ENCODE results near the gene RAB11FIP4. TPM values are rescaled to one million over a fixed set of nuclear protein-coding genes. Genes with fewer than 3 reads are reported as not detected.

Gene RAB11FIP4
- total RNA-seq, 2 donors from 2014 or later, result 0.68 to 3.7 TPM

DNA sequence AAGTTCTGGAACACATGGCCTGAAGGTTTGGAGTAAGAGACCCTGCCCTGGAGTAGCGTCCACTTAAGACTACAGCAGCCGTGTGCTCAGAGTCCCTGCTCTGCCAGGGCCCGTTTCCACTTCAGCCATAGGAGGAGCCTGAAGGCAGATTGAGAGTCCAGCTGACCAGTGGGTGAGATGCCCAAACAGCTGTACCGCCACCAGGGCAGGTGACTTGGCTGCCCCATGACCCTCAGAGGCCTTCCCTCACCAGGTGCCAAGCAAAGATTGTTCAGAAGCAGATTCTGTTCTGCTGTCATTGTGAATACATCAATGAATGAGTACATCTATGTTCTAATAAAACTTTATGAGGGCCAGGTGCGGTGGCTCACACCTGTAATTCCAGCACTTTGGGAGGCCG lies 178.8 kb downstream of the RAB11FIP4 start:
- Histone ChIP-seq H3K27me3 (replicated peaks; ENCODE audit: insufficient read depth) (no peaks in the 10 kb centered on the region), H3K27ac (peak overlapping the region; percentile 86 to 88), H3K36me3 (no peaks in the 10 kb centered on the region), H3K4me3 (no peak overlapping the region), H3K9me3 (no peaks in the 10 kb centered on the region), H3K4me1 (ENCODE audit: control insufficient read depth in 1 of 2, low read depth in 2 of 2) (peaks cover 41 to 90% of the 10 kb centered on the region in 2 donors)
- no peak for DNase-seq (ENCODE audit: low spot score)
- no peak for ATAC-seq (ENCODE audit: insufficient number of reproducible peaks, low FRiP score, low read depth)
- TF ChIP-seq, protein P1, sequence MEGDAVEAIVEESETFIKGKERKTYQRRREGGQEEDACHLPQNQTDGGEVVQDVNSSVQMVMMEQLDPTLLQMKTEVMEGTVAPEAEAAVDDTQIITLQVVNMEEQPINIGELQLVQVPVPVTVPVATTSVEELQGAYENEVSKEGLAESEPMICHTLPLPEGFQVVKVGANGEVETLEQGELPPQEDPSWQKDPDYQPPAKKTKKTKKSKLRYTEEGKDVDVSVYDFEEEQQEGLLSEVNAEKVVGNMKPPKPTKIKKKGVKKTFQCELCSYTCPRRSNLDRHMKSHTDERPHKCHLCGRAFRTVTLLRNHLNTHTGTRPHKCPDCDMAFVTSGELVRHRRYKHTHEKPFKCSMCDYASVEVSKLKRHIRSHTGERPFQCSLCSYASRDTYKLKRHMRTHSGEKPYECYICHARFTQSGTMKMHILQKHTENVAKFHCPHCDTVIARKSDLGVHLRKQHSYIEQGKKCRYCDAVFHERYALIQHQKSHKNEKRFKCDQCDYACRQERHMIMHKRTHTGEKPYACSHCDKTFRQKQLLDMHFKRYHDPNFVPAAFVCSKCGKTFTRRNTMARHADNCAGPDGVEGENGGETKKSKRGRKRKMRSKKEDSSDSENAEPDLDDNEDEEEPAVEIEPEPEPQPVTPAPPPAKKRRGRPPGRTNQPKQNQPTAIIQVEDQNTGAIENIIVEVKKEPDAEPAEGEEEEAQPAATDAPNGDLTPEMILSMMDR (IDR thresholded peaks at IDR 0.05), result no peak

DNA sequence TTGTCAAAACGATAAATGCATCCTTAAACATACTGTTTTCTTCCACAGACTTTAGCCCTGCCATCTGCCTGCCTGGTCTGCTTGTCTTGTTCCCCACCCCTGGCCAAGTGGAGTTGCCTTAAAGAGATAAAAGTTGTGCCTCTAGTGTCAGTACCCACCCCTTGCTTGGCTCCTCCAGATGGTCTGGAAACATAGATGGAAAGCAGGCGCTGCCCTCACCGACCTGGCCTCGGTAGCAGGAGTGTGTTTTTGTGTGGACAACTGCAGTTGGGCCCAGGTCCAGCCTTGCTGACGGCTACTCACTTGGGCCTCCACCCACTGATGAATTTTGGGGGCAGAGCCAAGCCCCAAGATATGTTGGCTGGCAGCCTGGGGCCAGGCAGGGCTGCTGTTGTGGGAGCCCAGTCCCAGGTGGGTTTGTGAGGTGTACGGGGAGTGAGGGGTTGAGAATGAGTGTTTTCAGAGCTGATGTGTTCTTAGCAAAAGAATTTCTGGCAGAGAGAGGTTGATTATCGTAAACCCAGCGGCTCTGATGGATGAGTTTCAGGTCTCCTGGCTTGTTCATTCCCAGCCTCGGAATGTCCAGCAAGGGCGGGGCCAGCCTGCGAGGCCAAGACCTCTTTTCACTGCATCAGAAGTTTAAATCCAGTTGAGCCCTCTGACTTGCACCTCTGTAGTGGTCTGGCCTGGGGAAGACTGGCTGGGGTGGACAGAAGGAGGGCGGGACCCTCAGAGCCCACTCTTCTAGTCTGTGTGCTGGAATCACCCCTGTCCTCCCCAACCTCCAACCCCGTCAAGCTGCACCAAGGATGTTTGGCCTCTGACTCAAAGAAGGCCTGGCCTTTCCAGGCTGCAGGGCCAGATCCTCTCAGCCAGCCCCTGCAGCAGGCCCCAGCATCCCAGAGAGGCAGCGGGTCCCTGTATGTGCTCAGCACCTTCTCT lies 179.7 kb downstream of the RAB11FIP4 start:
- Histone ChIP-seq H3K36me3 (no peaks in the 10 kb centered on the region), H3K27me3 (replicated peaks; ENCODE audit: insufficient read depth) (no peaks in the 10 kb centered on the region), H3K4me1 (ENCODE audit: control insufficient read depth in 1 of 2, low read depth in 2 of 2) (peaks cover 37 to 80% of the 10 kb centered on the region in 2 donors), H3K4me3 (peak overlapping the region; percentile 30), H3K27ac (peak overlapping the region; percentile 86 to 88), H3K9me3 (no peaks in the 10 kb centered on the region)
- TF ChIP-seq, protein P1 (IDR thresholded peaks at IDR 0.05), result no peak
- ATAC-seq (ENCODE audit: insufficient number of reproducible peaks, low FRiP score, low read depth), result peak; percentile 41
- DNase-seq (ENCODE audit: low spot score), result peak; percentile 81

DNA sequence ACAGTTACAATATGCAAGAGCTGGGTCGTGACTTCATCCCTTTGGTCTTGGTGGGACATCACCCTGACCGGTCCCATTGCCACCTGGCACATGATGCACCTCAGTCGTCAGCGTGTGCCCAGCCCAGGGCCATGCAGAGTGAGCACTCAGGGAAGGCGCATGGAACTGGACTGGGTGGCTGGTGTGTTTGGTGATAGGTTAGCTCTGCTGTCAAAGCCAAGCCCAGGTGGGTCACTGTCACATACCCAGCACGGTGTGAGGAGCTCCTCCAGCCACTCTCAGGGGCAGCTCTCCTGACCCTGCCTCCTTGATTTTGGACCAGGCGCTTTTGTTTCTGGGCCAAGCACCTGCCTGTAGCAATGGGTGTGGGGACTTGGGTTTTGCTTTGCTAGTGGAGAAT lies 180.9 kb downstream of the RAB11FIP4 start:
- Histone ChIP-seq H3K27me3 (replicated peaks; ENCODE audit: insufficient read depth) (no peaks in the 10 kb centered on the region), H3K36me3 (no peaks in the 10 kb centered on the region), H3K9me3 (no peaks in the 10 kb centered on the region), H3K27ac (peak overlapping the region; percentile 86 to 88), H3K4me3 (no peak overlapping the region), H3K4me1 (ENCODE audit: control insufficient read depth in 1 of 2, low read depth in 2 of 2) (peaks cover 31 to 69% of the 10 kb centered on the region in 2 donors)
- DNase-seq (ENCODE audit: low spot score) (no peak), ATAC-seq (ENCODE audit: insufficient number of reproducible peaks, low FRiP score, low read depth) (no peak)
- TF ChIP-seq, protein P1 (IDR thresholded peaks at IDR 0.05), result no peak

DNA sequence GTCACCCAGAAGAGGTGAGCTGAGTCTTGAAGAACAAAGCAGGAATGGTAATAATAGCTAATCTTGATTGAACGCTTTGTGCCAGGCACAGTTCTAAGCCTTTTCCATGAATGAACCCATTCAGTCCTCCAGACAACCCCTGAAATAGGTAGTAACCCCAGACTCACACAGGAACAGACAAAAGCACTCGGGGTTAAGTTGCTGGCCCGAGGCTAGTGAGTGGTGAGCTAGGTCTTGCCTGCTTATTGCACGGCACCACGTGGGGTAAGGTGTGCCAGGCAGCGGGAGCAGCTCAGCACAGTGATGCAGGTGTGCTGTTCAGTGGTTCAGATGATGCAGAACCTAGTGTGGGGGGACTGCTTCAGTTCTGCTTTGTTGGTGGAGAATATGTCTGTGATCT lies 181.6 kb downstream of the RAB11FIP4 start:
- Histone ChIP-seq H3K4me3 (no peak overlapping the region), H3K4me1 (ENCODE audit: control insufficient read depth in 1 of 2, low read depth in 2 of 2) (peaks cover 30 to 62% of the 10 kb centered on the region in 2 donors), H3K27me3 (replicated peaks; ENCODE audit: insufficient read depth) (no peaks in the 10 kb centered on the region), H3K36me3 (no peaks in the 10 kb centered on the region), H3K27ac (peak overlapping the region; percentile 86 to 88), H3K9me3 (no peaks in the 10 kb centered on the region)
- DNase-seq (ENCODE audit: low spot score) (no peak), ATAC-seq (ENCODE audit: insufficient number of reproducible peaks, low FRiP score, low read depth) (no peak)
- TF ChIP-seq, protein P1 (IDR thresholded peaks at IDR 0.05), result no peak

DNA sequence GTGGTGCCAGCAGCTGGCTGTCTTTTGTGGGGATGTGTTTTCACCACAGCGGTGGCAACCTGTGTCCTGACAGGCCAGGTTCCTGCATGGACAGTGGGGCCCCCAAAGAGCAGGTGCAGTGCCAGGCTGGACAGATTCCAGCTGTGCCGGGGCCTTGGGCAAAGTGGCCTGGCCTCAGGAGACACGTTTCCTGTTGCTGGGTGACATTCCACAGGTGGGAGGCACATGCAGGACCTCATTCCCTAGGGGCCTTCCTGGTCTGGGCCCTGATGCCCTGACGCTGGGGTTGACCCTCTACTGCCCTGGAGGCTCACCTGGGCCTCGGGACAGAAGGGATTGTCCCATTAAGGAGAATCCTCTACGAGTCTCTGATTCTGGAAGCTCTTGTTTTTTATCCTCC lies 182.4 kb downstream of the RAB11FIP4 start:
- TF ChIP-seq, protein P1 (IDR thresholded peaks at IDR 0.05), result no peak
- ATAC-seq (ENCODE audit: insufficient number of reproducible peaks, low FRiP score, low read depth) (no peak), DNase-seq (ENCODE audit: low spot score) (no peak)
- Histone ChIP-seq H3K4me3 (no peak overlapping the region), H3K4me1 (ENCODE audit: control insufficient read depth in 1 of 2, low read depth in 2 of 2) (peaks cover 25 to 60% of the 10 kb centered on the region in 2 donors), H3K27me3 (replicated peaks; ENCODE audit: insufficient read depth) (no peaks in the 10 kb centered on the region), H3K27ac (peak overlapping the region; percentile 15 to 86), H3K36me3 (no peaks in the 10 kb centered on the region), H3K9me3 (no peaks in the 10 kb centered on the region)
